H1 (cell line): ENCODE data around the gene MRAP. TPM values are rescaled to one million over a fixed set of nuclear protein-coding genes. Genes with fewer than 3 reads are reported as not detected.

Experiments used
- CTCF ChIA-PET: fragments of 300-600 bp; sonication (Branson Sonifier 250); formaldehyde crosslinking; loops from one replicate; lab custom pipeline; 2021; ENCODE audit not compliant: partially characterized antibody; lab: Charles Lee
- POLR2A ChIA-PET: fragments of 300-600 bp; sonication (Branson Sonifier 250); formaldehyde crosslinking; loops from one replicate; lab custom pipeline; 2021; ENCODE audit warnings: inconsistent platforms; ENCODE audit not compliant: partially characterized antibody; lab: Charles Lee
- DNase-seq, 2 experiments: peaks; one replicate each; pipeline versions ENCODE4 v3.0.0 to v3.0.0-alpha.2; 2010 to 2022; ENCODE audit warnings: low spot score in 2 of 2, low read depth in 1 of 2, mixed read lengths in 1 of 2
- FAIRE-seq: peaks from 2 replicates; lab custom pipeline; 2011; peaks lifted over from hg19 to GRCh38; lab: Jason Lieb, UNC
- H2AFZ ChIP-seq: 2 replicates; pipeline ENCODE4 v1.8.1; 2012; ENCODE audit warnings: low read length, inconsistent platforms
- H2AK5ac ChIP-seq: 2 replicates; pipeline ENCODE4 v1.6.1; 2013; ENCODE audit warnings: low read depth, low read length
- H2BK120ac ChIP-seq: replicated peaks from 2 replicates; pipeline ENCODE3; 2013; ENCODE audit warnings: low read depth, low read length, inconsistent platforms
- H2BK12ac ChIP-seq: 2 replicates; pipeline ENCODE4 v1.6.1; 2013; ENCODE audit warnings: low read depth, low read length
- H2BK15ac ChIP-seq: 2 replicates; pipeline ENCODE4 v1.6.1; 2013; ENCODE audit warnings: low read length
- H2BK20ac ChIP-seq: 2 replicates; pipeline ENCODE4 v1.6.1; 2013; ENCODE audit warnings: low read length
- H2BK5ac ChIP-seq: 2 replicates; pipeline ENCODE4 v1.6.1; 2013; ENCODE audit warnings: low read depth, low read length
- H3K14ac ChIP-seq: 2 replicates; pipeline ENCODE4 v1.6.1; 2013; ENCODE audit warnings: inconsistent platforms; ENCODE audit not compliant: insufficient read length
- H3K18ac ChIP-seq: 2 replicates; pipeline ENCODE4 v1.6.1; 2013; ENCODE audit warnings: low read length; ENCODE audit errors: extremely low read depth
- H3K23ac ChIP-seq: 2 replicates; pipeline ENCODE4 v1.6.1; 2013; ENCODE audit warnings: inconsistent platforms; ENCODE audit not compliant: insufficient read length
- H3K23me2 ChIP-seq: 2 replicates; pipeline ENCODE4 v1.6.1; 2013; ENCODE audit warnings: low read depth, low read length
- H3K27ac ChIP-seq: 2 replicates; pipeline ENCODE4 v1.6.1; 2011; ENCODE audit warnings: low read depth, low read length, inconsistent platforms
- H3K27me3 ChIP-seq, 4 experiments: replicated peaks in 1 of 4; 1 replicate in 1 of 4; 2 replicates in 3 of 4; pipeline versions ENCODE4 v1.6.1 to v1.8.1; 2011 to 2013; ENCODE audit warnings: low read length in 3 of 4, mild to moderate bottlenecking in 3 of 4, inconsistent platforms in 2 of 4, mixed read lengths in 2 of 4, moderate library complexity in 1 of 4; ENCODE audit not compliant: control insufficient read depth in 3 of 4, insufficient read depth in 3 of 4; ENCODE audit errors: extremely low read depth in 1 of 4
- H3K36me3 ChIP-seq, 4 experiments: 2 replicates each; pipeline versions ENCODE4 v1.6.1 to v1.8.1; 2011 to 2013; ENCODE audit warnings: mild to moderate bottlenecking in 4 of 4, low read length in 3 of 4, moderate library complexity in 2 of 4, control low read depth in 1 of 4, inconsistent platforms in 1 of 4; ENCODE audit not compliant: insufficient read depth in 4 of 4, control insufficient read depth in 2 of 4
- H3K4ac ChIP-seq: replicated peaks from 2 replicates; pipeline ENCODE3; 2013; ENCODE audit warnings: low read length, low read depth, mixed read lengths, inconsistent platforms; ENCODE audit not compliant: insufficient read length
- H3K4me1 ChIP-seq, 4 experiments: replicated peaks in 1 of 4; 1 replicate in 1 of 4; 2 replicates in 3 of 4; pipeline versions ENCODE4 v1.6.1 to v1.8.1; 2011 to 2013; ENCODE audit warnings: low read length in 3 of 4, inconsistent platforms in 2 of 4, mixed read lengths in 1 of 4; ENCODE audit not compliant: insufficient read depth in 4 of 4, control insufficient read depth in 3 of 4
- H3K4me2 ChIP-seq, 2 experiments: 2 replicates each; pipeline versions ENCODE4 v1.6.1 to v1.8.1; 2011 to 2013; ENCODE audit warnings: low read depth in 2 of 2, low read length in 2 of 2, control low read depth in 1 of 2, inconsistent platforms in 1 of 2, mild to moderate bottlenecking in 1 of 2; ENCODE audit not compliant: insufficient read depth in 1 of 2
- H3K4me3 ChIP-seq, 4 experiments: fragments of 200-600, 300-600 bp in 1 of 4; sonication (generic), shearing (Covaris generic), sonication (Bioruptor Twin) in 1 of 4; 2 replicates each; pipeline versions ENCODE4 v1.5.1 to v1.8.1; 2011 to 2016; ENCODE audit warnings: low read length in 4 of 4, low read depth in 3 of 4, control low read depth in 2 of 4, inconsistent platforms in 2 of 4, mild to moderate bottlenecking in 2 of 4, mixed read lengths in 1 of 4, moderate library complexity in 1 of 4; ENCODE audit not compliant: insufficient read depth in 2 of 4; ENCODE audit errors: extremely low read depth in 1 of 4
- H3K56ac ChIP-seq: replicated peaks from 2 replicates; pipeline ENCODE3; 2013; ENCODE audit warnings: low read depth, mild to moderate bottlenecking, mixed read lengths, low read length, inconsistent platforms; ENCODE audit not compliant: insufficient read length
- H3K79me1 ChIP-seq: 2 replicates; pipeline ENCODE4 v1.6.1; 2013; ENCODE audit warnings: low read depth, low read length, control low read depth
- H3K79me2 ChIP-seq, 2 experiments: 2 replicates each; pipeline versions ENCODE4 v1.6.1 to v1.8.1; 2012 to 2013; ENCODE audit warnings: low read length in 2 of 2, mild to moderate bottlenecking in 2 of 2, inconsistent platforms in 1 of 2; ENCODE audit not compliant: insufficient read depth in 2 of 2, control insufficient read depth in 1 of 2
- H3K9ac ChIP-seq, 4 experiments: replicated peaks in 1 of 4; 1 replicate in 1 of 4; 2 replicates in 3 of 4; pipeline versions ENCODE4 v1.6.1 to v1.8.1; 2011 to 2013; ENCODE audit warnings: low read depth in 3 of 4, low read length in 3 of 4, control low read depth in 2 of 4, mild to moderate bottlenecking in 2 of 4, moderate library complexity in 2 of 4, inconsistent platforms in 1 of 4; ENCODE audit errors: extremely low read depth in 1 of 4
- H3K9me3 ChIP-seq, 2 experiments: 2 replicates each; pipeline versions ENCODE4 v1.6.1 to v1.8.1; 2012 to 2013; ENCODE audit warnings: mild to moderate bottlenecking in 2 of 2, moderate library complexity in 2 of 2, control low read depth in 1 of 2, inconsistent platforms in 1 of 2, low read depth in 1 of 2, low read length in 1 of 2, mixed read lengths in 1 of 2; ENCODE audit not compliant: insufficient read depth in 2 of 2
- H4K20me1 ChIP-seq, 2 experiments: replicated peaks in 1 of 2; 2 replicates each; pipeline versions ENCODE3 to v1.8.1; 2011 to 2013; ENCODE audit warnings: inconsistent platforms in 2 of 2, low read length in 2 of 2, mild to moderate bottlenecking in 1 of 2; ENCODE audit not compliant: insufficient read depth in 2 of 2, control insufficient read depth in 1 of 2
- H4K5ac ChIP-seq: 2 replicates; pipeline ENCODE4 v1.6.1; 2013; ENCODE audit warnings: low read length, low read depth, mixed read lengths, inconsistent platforms; ENCODE audit not compliant: insufficient read length
- H4K8ac ChIP-seq: 2 replicates; pipeline ENCODE4 v1.8.0; 2013; ENCODE audit warnings: mild to moderate bottlenecking, moderate library complexity, low read length, inconsistent platforms; ENCODE audit not compliant: insufficient read depth; ENCODE audit errors: extremely low read depth
- H4K91ac ChIP-seq: replicated peaks from 2 replicates; pipeline ENCODE3; 2013; ENCODE audit warnings: low read length, mixed read lengths, inconsistent platforms; ENCODE audit not compliant: insufficient read length
- ASH2L ChIP-seq: fragments of 200-600, 300-600 bp; sonication (generic); IDR thresholded peaks from one replicate; pipeline ENCODE4 v1.7.1; 2017; ENCODE audit warnings: low read length
- CBX8 ChIP-seq: fragments of 300-800, 300-1000 bp; sonication (generic); IDR thresholded peaks from 2 replicates; pipeline ENCODE4 v1.7.1; 2016; ENCODE audit warnings: low read depth, low read length, borderline replicate concordance
- JUN ChIP-seq: IDR thresholded peaks from 2 replicates; pipeline ENCODE4 v1.6.1; 2011; ENCODE audit warnings: low read depth, mild to moderate bottlenecking, improper control_type of control experiment, low read length
- SIN3A ChIP-seq, 2 experiments: IDR thresholded peaks in 1 of 2; conservative IDR thresholded peaks in 1 of 2; 2 replicates each; pipeline ENCODE4 v1.6.1; 2011 to 2012; ENCODE audit warnings: low read length in 2 of 2, improper control_type of control experiment in 1 of 2, low read depth in 1 of 2, mild to moderate bottlenecking in 1 of 2
- SIRT6 ChIP-seq: IDR thresholded peaks from one replicate; pipeline ENCODE4 v1.7.1; 2012; ENCODE audit warnings: low read length, inconsistent platforms
- TAF1 ChIP-seq: IDR thresholded peaks from 2 replicates; pipeline ENCODE4 v1.6.1; 2011; ENCODE audit warnings: mild to moderate bottlenecking, low read depth, low read length
- TCF12 ChIP-seq: IDR thresholded peaks from 2 replicates; pipeline ENCODE4 v1.6.1; 2011; ENCODE audit warnings: low read depth, mild to moderate bottlenecking, low read length
- TEAD4 ChIP-seq: IDR thresholded peaks from 2 replicates; pipeline ENCODE4 v1.6.1; 2012; ENCODE audit warnings: low read depth, low read length, inconsistent platforms, mixed read lengths
- WGBS, 2 experiments: shearing (Covaris generic) in 1 of 2; methylation state at CpG; one replicate each; pipeline versions ENCODE4 v1.1.6 to v1.1.7; 2013 to 2015; ENCODE audit warnings: low lambda C conversion rate in 2 of 2, mixed read lengths in 2 of 2, inconsistent platforms in 1 of 2, low coverage in 1 of 2, missing lambda C conversion rate in 1 of 2; ENCODE audit not compliant: insufficient replicate concordance in 2 of 2, insufficient coverage in 1 of 2, insufficient read length in 1 of 2; ENCODE audit errors: extremely low coverage in 1 of 2, missing lambda C conversion rate in 1 of 2; 5-methylcytosine and 5-hydroxymethylcytosine counted together
- polyA plus RNA-seq, 7 experiments: library from polyadenylated mRNA; depleted of rRNA in 3 of 7; stranded (reverse) in 5 of 7; unstranded in 2 of 7; fragments of >200 nt in 5 of 7; fragments of 200-250 nt in 2 of 7; gene quantifications; 1 replicate in 5 of 7; 2 replicates in 1 of 7; 4 replicates in 1 of 7; pipeline versions ENCODE4 v1.2.1 to v1.2.3, GENCODE V29; 2011 to 2013; ENCODE audit warnings: missing spikeins in 2 of 7, mixed read lengths in 2 of 7
- total RNA-seq: library from RNA; stranded (reverse); fragmentation: NEBNext Ultra II Directional; extraction: Animal tissue kit (Norgen Biotek cat#: 25700); gene quantifications from 2 replicates; pipeline ENCODE4 v1.2.1, GENCODE V29; 2021
- TF ChIP-seq, protein P1 (sequence below): IDR thresholded peaks from 2 replicates; pipeline ENCODE4 v1.6.1; 2012; ENCODE audit warnings: inconsistent platforms

Gene MRAP
- total and polyA plus RNA-seq, 2 of the 8 experiments (the other 6 are each of a cell fraction or from before 2014, with no cell fraction given), result not detected

GRCh38 chr21:32334980-32335531 is 36.4 kb downstream of the MRAP start:
- 0 out of 4 replicates have a peak, but pooled peaks cover 0 to 3% of the 10 kb centered on the region in 2 experiments for H3K79me2 ChIP-seq
- FAIRE-seq (no peak), DNase-seq (no peak)
- H4K5ac ChIP-seq, result no peak overlapping the region
- H2BK12ac ChIP-seq, result no peak overlapping the region
- peaks cover 0 to 6% of the 10 kb centered on the region in 2 experiments for H4K20me1 ChIP-seq
- 77% methylated on average over 12 of the region's 12 CpGs; no CpG with 5 or more reads in 1 of the 2 experiments for WGBS, 2 experiments
- H3K23ac ChIP-seq, result no peak overlapping the region
- H3K4me1 ChIP-seq, result peaks cover 0 to 14% (median 5%) of the 10 kb centered on the region in 4 experiments; a peak in 3 of 7 replicates
- no peak overlapping the region for H3K56ac ChIP-seq
- H4K91ac ChIP-seq, result no peak overlapping the region
- H2BK120ac ChIP-seq, result no peak overlapping the region
- no peaks in the 10 kb centered on the region for H3K9me3 ChIP-seq
- CTCF ChIA-PET, result interaction anchor here (0.6 to 1.5 kb wide), 2 partner anchors 31 to 266 kb away, joined by 3 to 5 read pairs; no protein-coding TSS in a partner anchor
- no peaks in the 10 kb centered on the region; the same call in 1 of the 2 replicates for H3K79me1 ChIP-seq
- H2BK20ac ChIP-seq, result no peak overlapping the region
- H3K4ac ChIP-seq, result no peak overlapping the region
- H2BK5ac ChIP-seq, result 0 out of 2 replicates have a peak overlapping the region, but pooled peaks have one; percentile 23
- no peak overlapping the region for H3K9ac ChIP-seq
- no peak overlapping the region; a peak in 1 of 4 replicates for H3K4me2 ChIP-seq
- no peak overlapping the region for H4K8ac ChIP-seq
- H3K27ac ChIP-seq, result no peak overlapping the region
- H3K36me3 ChIP-seq, result peaks cover 16 to 61% (median 38%) of the 10 kb centered on the region in 4 experiments
- H3K18ac ChIP-seq, result no peak overlapping the region
- H3K14ac ChIP-seq, result no peak overlapping the region
- POLR2A ChIA-PET, result no interaction called here
- TF ChIP-seq TAF1 (no peak), TEAD4 (peak; percentile 67), TCF12 (peak; percentile 64; the same call in 1 of the 2 replicates), JUN (no peak), SIRT6 (no peak), SIN3A (conservative IDR thresholded peaks at IDR 0.05 in 1 of 2, IDR thresholded peaks at IDR 0.05 in 1 of 2; ENCODE audit: low read depth in 1 of 2, low read length in 2 of 2) (peak; percentile 50 to 70; a peak in 1 of 4 replicates), ASH2L (no peak), CBX8 (no peak)
- TF ChIP-seq, protein P1, sequence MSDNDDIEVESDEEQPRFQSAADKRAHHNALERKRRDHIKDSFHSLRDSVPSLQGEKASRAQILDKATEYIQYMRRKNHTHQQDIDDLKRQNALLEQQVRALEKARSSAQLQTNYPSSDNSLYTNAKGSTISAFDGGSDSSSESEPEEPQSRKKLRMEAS, result peak; percentile 60; the same call in 1 of the 2 replicates
- no peaks in the 10 kb centered on the region for H3K23me2 ChIP-seq
- no peak overlapping the region; a peak in 1 of 8 replicates for H3K4me3 ChIP-seq
- H2AFZ ChIP-seq, result no peak overlapping the region
- H2BK15ac ChIP-seq, result no peak overlapping the region
- no peak overlapping the region for H2AK5ac ChIP-seq
- H3K27me3 ChIP-seq, result no peaks in the 10 kb centered on the region
